GM21367 (cell line): Measurements from ENCODE around the gene C19orf73.

Source experiments
- ATAC-seq: cut with Tn5 transposase; IDR thresholded peaks from one replicate; pipeline ENCODE4 v1.9.1; 2021; ENCODE audit not compliant: unreplicated experiment

The C19orf73 gene

GRCh38 chr19:49070416-49070815, 48.5 kb downstream of the C19orf73 start:
- ATAC-seq = no peak

GRCh38 chr19:49069026-49069425, 49.9 kb downstream of the C19orf73 start:
- no peak for ATAC-seq
